ENCODE results near the gene SLC5A5.
"Not testable (repeated sequence)": the region's sequence is repeated elsewhere in the genome, so short reads cannot be mapped to it uniquely, and the experiment has no call there.

SLC5A5 gene

GRCh38 chr19:17872251-17873001 lies 681 bp downstream of the SLC5A5 start:
- DNase-seq, result peak; percentile 84

GRCh38 chr19:17873786-17874757 lies 2.3 kb downstream of the SLC5A5 start:
- DNase-seq, result peak; percentile 88

- no peak for DNase-seq
Measured at GRCh38 chr19:17874758-17875135, 3.0 kb downstream of the SLC5A5 start.

GRCh38 chr19:17877696-17878095 lies 6.0 kb downstream of the SLC5A5 start:
- no peak for DNase-seq

- no peak for DNase-seq
Measured at GRCh38 chr19:17879466-17879865, 7.7 kb downstream of the SLC5A5 start.

GRCh38 chr19:17881701-17882100 lies 10.0 kb downstream of the SLC5A5 start:
- no peak for DNase-seq

GRCh38 chr19:17883627-17884410 lies 12.1 kb downstream of the SLC5A5 start:
- no peak for DNase-seq

GRCh38 chr19:17886515-17886914 lies 14.8 kb downstream of the SLC5A5 start:
- DNase-seq, result no peak

GRCh38 chr19:17887221-17887620 lies 15.5 kb downstream of the SLC5A5 start:
- DNase-seq, result not testable (repeated sequence)

GRCh38 chr19:17888260-17888659 lies 16.5 kb downstream of the SLC5A5 start:
- no peak for DNase-seq

GRCh38 chr19:17889609-17890214 lies 18.0 kb downstream of the SLC5A5 start:
- no peak for DNase-seq

GRCh38 chr19:17893766-17894165 lies 22.0 kb downstream of the SLC5A5 start:
- no peak for DNase-seq

- DNase-seq, result no peak
Measured at GRCh38 chr19:17902701-17903100, 31.0 kb downstream of the SLC5A5 start.

- no peak for DNase-seq
Measured at GRCh38 chr19:17908244-17908643, 36.5 kb downstream of the SLC5A5 start.

GRCh38 chr19:17909003-17909732 lies 37.4 kb downstream of the SLC5A5 start:
- no peak for DNase-seq

- DNase-seq, result no peak
Measured at GRCh38 chr19:17910791-17911360, 39.1 kb downstream of the SLC5A5 start.

GRCh38 chr19:17915940-17916593 lies 44.3 kb downstream of the SLC5A5 start:
- no peak for DNase-seq

- not testable (repeated sequence) for DNase-seq
Measured at GRCh38 chr19:17918151-17918550, 46.4 kb downstream of the SLC5A5 start.

- DNase-seq, result not testable (repeated sequence)
Measured at GRCh38 chr19:17919122-17919521, 47.4 kb downstream of the SLC5A5 start.

GRCh38 chr19:17920527-17920926 lies 48.8 kb downstream of the SLC5A5 start:
- no peak for DNase-seq

GRCh38 chr19:17922138-17922537 lies 50.4 kb downstream of the SLC5A5 start:
- DNase-seq, result no peak

All from activated CD8-positive, alpha-beta memory T cell treated with anti-CD3 and anti-CD28 coated beads for 24 hours (primary cell).